C4-2B (cell line): Measurements from ENCODE around the gene ELMOD1.

Experiments used
- ZFX ChIP-seq: fragments of 450-650 bp; IDR thresholded peaks from 2 replicates; pipeline ENCODE4 v1.6.1; 2017
- TF ChIP-seq, protein P1 (sequence below): fragments of 450-650 bp; conservative IDR thresholded peaks from 2 replicates; pipeline ENCODE4 v1.5.1; 2017; ENCODE audit warnings: mild to moderate bottlenecking

DNA sequence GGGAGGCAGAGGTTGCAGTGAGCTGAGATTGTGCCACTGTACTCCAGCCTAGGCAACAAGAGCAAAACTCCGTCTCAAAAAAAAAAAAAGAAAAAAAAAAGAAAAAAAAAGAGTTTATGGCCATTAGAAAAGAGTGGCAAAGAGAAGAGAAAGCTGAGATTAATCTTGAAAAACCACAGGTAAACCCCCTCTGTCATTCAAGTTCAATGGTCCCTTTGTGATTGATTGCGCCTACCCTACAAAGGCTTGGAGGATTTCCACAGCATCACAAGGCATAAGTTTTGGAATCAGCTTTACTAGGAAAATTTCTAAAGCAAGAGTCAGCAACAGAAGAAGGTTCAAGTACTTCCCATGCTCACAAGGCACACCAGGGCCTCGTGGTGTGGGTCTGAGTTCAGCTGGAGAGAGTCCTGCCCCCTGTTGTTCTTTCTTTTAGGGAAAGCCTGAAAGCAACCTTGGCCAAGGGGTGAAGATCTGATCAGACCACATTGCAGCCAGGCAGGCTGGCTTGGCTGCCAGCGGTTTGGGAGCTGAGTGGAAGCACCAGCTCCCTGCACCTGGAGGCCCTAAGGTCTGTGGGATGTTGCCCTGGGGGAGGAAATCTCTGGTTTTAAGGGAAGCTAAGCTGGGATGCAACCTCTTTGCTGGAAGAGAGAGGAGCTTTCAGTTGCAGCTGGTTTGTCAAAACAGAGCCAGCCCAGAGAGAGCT lies 79.1 kb downstream of the ELMOD1 start:
- TF ChIP-seq, protein P1, sequence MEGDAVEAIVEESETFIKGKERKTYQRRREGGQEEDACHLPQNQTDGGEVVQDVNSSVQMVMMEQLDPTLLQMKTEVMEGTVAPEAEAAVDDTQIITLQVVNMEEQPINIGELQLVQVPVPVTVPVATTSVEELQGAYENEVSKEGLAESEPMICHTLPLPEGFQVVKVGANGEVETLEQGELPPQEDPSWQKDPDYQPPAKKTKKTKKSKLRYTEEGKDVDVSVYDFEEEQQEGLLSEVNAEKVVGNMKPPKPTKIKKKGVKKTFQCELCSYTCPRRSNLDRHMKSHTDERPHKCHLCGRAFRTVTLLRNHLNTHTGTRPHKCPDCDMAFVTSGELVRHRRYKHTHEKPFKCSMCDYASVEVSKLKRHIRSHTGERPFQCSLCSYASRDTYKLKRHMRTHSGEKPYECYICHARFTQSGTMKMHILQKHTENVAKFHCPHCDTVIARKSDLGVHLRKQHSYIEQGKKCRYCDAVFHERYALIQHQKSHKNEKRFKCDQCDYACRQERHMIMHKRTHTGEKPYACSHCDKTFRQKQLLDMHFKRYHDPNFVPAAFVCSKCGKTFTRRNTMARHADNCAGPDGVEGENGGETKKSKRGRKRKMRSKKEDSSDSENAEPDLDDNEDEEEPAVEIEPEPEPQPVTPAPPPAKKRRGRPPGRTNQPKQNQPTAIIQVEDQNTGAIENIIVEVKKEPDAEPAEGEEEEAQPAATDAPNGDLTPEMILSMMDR: no peak
- TF ChIP-seq ZFX: no peak
